ENCODE results near the gene DST. TPM values are rescaled to one million over a fixed set of nuclear protein-coding genes. Genes with fewer than 3 reads are reported as not detected.

Gene DST
- total RNA-seq, 1 experiment from 2014 or later, result 76.0 TPM

- no peaks in the 10 kb centered on the region for H3K4me1 Mint-ChIP-seq (ENCODE audit: low read depth, unreplicated experiment)
- ChIA-PET CTCF (interaction anchor here (0.7 kb wide), 1 partner anchor 15 kb away, joined by 4 read pairs; no protein-coding TSS in a partner anchor), POLR2A (no interaction called here)
- H3K27ac Mint-ChIP-seq (ENCODE audit: unreplicated experiment), result peak overlapping the region; percentile 9
- Histone ChIP-seq H3K9me3 (no peaks in the 10 kb centered on the region), H3K4me1 (no peaks in the 10 kb centered on the region), H3K4me3 (ENCODE audit: low read depth, low read length) (no peak overlapping the region), H3K27me3 (replicated peaks; ENCODE audit: control insufficient read depth, insufficient read depth, low read length) (no peaks in the 10 kb centered on the region), H3K36me3 (ENCODE audit: control insufficient read depth, insufficient read depth, low read length) (no peaks in the 10 kb centered on the region)
- H3K4me3 Mint-ChIP-seq (ENCODE audit: unreplicated experiment), result no peak overlapping the region
- H3K36me3 Mint-ChIP-seq (ENCODE audit: insufficient read depth, unreplicated experiment), result no peaks in the 10 kb centered on the region
- TF ChIP-seq CTCF (IDR thresholded peaks at IDR 0.05; ENCODE audit: insufficient read depth in 1 of 2, low read depth in 1 of 2, low read length in 1 of 2, severe bottlenecking in 1 of 2, unreplicated experiment in 1 of 2), result no peak
- no peaks in the 10 kb centered on the region for H3K9me3 Mint-ChIP-seq (ENCODE audit: unreplicated experiment)
- no TSS peak for BruUV-seq (replicated peaks)
- intact Hi-C loops (cut with micrococcal nuclease; ENCODE audit: unreplicated experiment), result no loop called here
- no peaks in the 10 kb centered on the region for H3K27me3 Mint-ChIP-seq (ENCODE audit: insufficient read depth, unreplicated experiment)
- DNase-seq, result no peak
Observed at GRCh38 chr6:56581296-56581925, 61.3 kb downstream of the DST start.

- Mint-ChIP-seq H3K27me3 (ENCODE audit: insufficient read depth, unreplicated experiment) (no peaks in the 10 kb centered on the region), H3K4me3 (ENCODE audit: unreplicated experiment) (no peak overlapping the region), H3K36me3 (ENCODE audit: insufficient read depth, unreplicated experiment) (no peaks in the 10 kb centered on the region), H3K9me3 (ENCODE audit: unreplicated experiment) (no peaks in the 10 kb centered on the region), H3K27ac (ENCODE audit: unreplicated experiment) (no peak overlapping the region), H3K4me1 (ENCODE audit: low read depth, unreplicated experiment) (no peaks in the 10 kb centered on the region)
- H3K27me3 ChIP-seq (replicated peaks; ENCODE audit: control insufficient read depth, insufficient read depth, low read length), result no peaks in the 10 kb centered on the region
- DNase-seq, result no peak
- H3K9me3 ChIP-seq, result no peaks in the 10 kb centered on the region
- BruUV-seq (replicated peaks), result no TSS peak
- ChIA-PET CTCF (no interaction called here), POLR2A (no interaction called here)
- no peaks in the 10 kb centered on the region for H3K36me3 ChIP-seq (ENCODE audit: control insufficient read depth, insufficient read depth, low read length)
- TF ChIP-seq CTCF (IDR thresholded peaks at IDR 0.05; ENCODE audit: insufficient read depth in 1 of 2, low read depth in 1 of 2, low read length in 1 of 2, severe bottlenecking in 1 of 2, unreplicated experiment in 1 of 2), result no peak
- no peaks in the 10 kb centered on the region for H3K4me1 ChIP-seq
- H3K4me3 ChIP-seq (ENCODE audit: low read depth, low read length), result no peak overlapping the region
- intact Hi-C loops (cut with micrococcal nuclease; ENCODE audit: unreplicated experiment), result no loop called here
Observed at GRCh38 chr6:56580271-56580670, 62.4 kb downstream of the DST start.

GRCh38 chr6:56579155-56579851, 63.4 kb downstream of the DST start:
- H3K27me3 Mint-ChIP-seq (ENCODE audit: insufficient read depth, unreplicated experiment), result no peaks in the 10 kb centered on the region
- Histone ChIP-seq H3K9me3 (no peaks in the 10 kb centered on the region), H3K4me3 (ENCODE audit: low read depth, low read length) (no peak overlapping the region), H3K27me3 (replicated peaks; ENCODE audit: control insufficient read depth, insufficient read depth, low read length) (no peaks in the 10 kb centered on the region), H3K4me1 (no peaks in the 10 kb centered on the region), H3K36me3 (ENCODE audit: control insufficient read depth, insufficient read depth, low read length) (no peaks in the 10 kb centered on the region)
- no peak overlapping the region for H3K4me3 Mint-ChIP-seq (ENCODE audit: unreplicated experiment)
- DNase-seq, result no peak
- no peak overlapping the region for H3K27ac Mint-ChIP-seq (ENCODE audit: unreplicated experiment)
- no peaks in the 10 kb centered on the region for H3K36me3 Mint-ChIP-seq (ENCODE audit: insufficient read depth, unreplicated experiment)
- CTCF ChIA-PET, result interaction anchor here (1.1 kb wide), 1 partner anchor 14 kb away, joined by 3 read pairs; no protein-coding TSS in a partner anchor
- no TSS peak for BruUV-seq (replicated peaks)
- H3K9me3 Mint-ChIP-seq (ENCODE audit: unreplicated experiment), result no peaks in the 10 kb centered on the region
- no peak for TF ChIP-seq CTCF (IDR thresholded peaks at IDR 0.05; ENCODE audit: insufficient read depth in 1 of 2, low read depth in 1 of 2, low read length in 1 of 2, severe bottlenecking in 1 of 2, unreplicated experiment in 1 of 2)
- no peaks in the 10 kb centered on the region for H3K4me1 Mint-ChIP-seq (ENCODE audit: low read depth, unreplicated experiment)
- POLR2A ChIA-PET, result no interaction called here
- intact Hi-C loops (cut with micrococcal nuclease; ENCODE audit: unreplicated experiment), result no loop called here

All from Caco-2 (cell line).